ENCODE data around the gene ADGRG7.

Gene ADGRG7

GRCh38 chr3:100732435-100732834, 123.0 kb downstream of the ADGRG7 start:
- no peak for DNase-seq (ENCODE audit: low read depth in 2 of 2, low spot score in 1 of 2)

GRCh38 chr3:100737334-100737733, 127.9 kb downstream of the ADGRG7 start:
- DNase-seq (ENCODE audit: low read depth in 2 of 2, low spot score in 1 of 2) = no peak

GRCh38 chr3:100740207-100740606, 130.8 kb downstream of the ADGRG7 start:
- no peak for DNase-seq (ENCODE audit: low read depth in 2 of 2, low spot score in 1 of 2)

- DNase-seq (ENCODE audit: low read depth in 2 of 2, low spot score in 1 of 2) = no peak
Measured at GRCh38 chr3:100743535-100743934, 134.1 kb downstream of the ADGRG7 start.

- no peak for DNase-seq (ENCODE audit: low read depth in 2 of 2, low spot score in 1 of 2)
Measured at GRCh38 chr3:100744671-100745070, 135.3 kb downstream of the ADGRG7 start.
